Measurements from ENCODE around the gene NLGN4X. TPM values are rescaled to one million over a fixed set of nuclear protein-coding genes. Genes with fewer than 3 reads are reported as not detected.
A peak's percentile ranks its signal among the peaks of the same experiment; 100 is the strongest.

Gene NLGN4X
- total RNA-seq, 1 donor: 0.86 TPM

DNA sequence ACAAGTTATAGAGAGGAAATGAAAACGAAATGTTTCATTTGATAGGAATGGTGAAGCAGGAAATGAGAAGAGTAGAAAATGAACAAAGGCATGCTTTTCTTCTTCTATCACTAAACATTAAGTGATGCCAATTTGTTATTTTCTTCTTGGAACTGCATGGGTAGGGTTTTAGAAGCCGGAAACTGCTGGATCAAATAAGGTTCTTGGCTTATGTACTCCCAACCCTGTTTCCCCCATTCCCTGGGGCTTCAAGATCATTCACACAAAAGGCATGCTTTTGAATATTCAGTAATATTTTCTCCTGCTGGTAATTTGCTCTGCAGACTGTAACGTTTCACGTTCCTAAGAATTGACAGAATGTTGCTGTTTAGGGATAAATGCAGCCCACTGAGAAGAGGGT lies 224.1 kb downstream of the NLGN4X start:
- no peak overlapping the region for H3K4me3 ChIP-seq (ENCODE audit: low read depth, low read length)
- TF ChIP-seq, protein P1, sequence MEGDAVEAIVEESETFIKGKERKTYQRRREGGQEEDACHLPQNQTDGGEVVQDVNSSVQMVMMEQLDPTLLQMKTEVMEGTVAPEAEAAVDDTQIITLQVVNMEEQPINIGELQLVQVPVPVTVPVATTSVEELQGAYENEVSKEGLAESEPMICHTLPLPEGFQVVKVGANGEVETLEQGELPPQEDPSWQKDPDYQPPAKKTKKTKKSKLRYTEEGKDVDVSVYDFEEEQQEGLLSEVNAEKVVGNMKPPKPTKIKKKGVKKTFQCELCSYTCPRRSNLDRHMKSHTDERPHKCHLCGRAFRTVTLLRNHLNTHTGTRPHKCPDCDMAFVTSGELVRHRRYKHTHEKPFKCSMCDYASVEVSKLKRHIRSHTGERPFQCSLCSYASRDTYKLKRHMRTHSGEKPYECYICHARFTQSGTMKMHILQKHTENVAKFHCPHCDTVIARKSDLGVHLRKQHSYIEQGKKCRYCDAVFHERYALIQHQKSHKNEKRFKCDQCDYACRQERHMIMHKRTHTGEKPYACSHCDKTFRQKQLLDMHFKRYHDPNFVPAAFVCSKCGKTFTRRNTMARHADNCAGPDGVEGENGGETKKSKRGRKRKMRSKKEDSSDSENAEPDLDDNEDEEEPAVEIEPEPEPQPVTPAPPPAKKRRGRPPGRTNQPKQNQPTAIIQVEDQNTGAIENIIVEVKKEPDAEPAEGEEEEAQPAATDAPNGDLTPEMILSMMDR (IDR thresholded peaks at IDR 0.05; ENCODE audit: insufficient read depth, low read depth, low read length): no peak
- DNase-seq (ENCODE audit: low read depth): no peak

DNA sequence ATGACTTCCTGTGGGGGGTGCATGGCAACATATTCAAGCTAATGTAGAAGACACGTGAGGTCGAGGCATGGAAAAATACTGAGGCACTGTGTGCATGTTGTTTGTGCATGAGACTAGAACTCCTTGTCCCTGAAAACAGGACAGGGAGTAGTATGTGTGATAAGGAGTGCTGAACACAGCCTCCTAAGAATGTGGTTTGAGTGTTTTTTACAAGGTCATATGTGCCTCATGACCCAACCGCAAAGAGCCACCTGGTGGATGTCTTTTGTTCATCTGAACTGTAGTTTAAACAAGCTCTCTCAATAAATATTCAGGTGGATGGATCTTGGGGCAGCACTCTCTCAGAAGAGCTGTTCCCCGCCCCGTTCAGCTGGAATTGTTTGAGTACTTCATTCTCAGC lies 226.6 kb downstream of the NLGN4X start:
- H3K4me3 ChIP-seq (ENCODE audit: low read depth, low read length): no peak overlapping the region
- TF ChIP-seq, protein P1 (IDR thresholded peaks at IDR 0.05; ENCODE audit: insufficient read depth, low read depth, low read length): no peak
- peak; percentile 17 for DNase-seq (ENCODE audit: low read depth)

DNA sequence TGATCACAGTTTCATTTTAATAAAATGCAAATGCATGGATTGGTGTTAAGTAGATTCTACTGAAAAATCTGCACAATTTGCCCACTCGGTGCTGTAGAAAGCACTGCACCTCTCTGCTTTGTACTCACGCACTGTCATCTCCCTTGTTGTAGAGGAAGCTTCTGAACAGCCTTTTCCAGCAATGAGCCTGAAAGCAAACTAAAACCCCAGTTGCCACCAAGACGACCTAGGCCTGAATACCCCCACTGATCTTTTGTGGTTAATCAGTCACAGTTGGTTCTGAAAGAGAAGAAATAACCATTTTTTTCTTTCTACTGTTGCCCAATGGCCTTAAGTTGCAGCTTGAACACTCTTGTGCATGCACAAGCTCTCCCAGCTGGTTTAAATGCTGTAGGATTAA lies 229.8 kb downstream of the NLGN4X start:
- TF ChIP-seq, protein P1 (IDR thresholded peaks at IDR 0.05; ENCODE audit: insufficient read depth, low read depth, low read length): no peak
- H3K4me3 ChIP-seq (ENCODE audit: low read depth, low read length): no peak overlapping the region
- DNase-seq (ENCODE audit: low read depth): no peak

DNA sequence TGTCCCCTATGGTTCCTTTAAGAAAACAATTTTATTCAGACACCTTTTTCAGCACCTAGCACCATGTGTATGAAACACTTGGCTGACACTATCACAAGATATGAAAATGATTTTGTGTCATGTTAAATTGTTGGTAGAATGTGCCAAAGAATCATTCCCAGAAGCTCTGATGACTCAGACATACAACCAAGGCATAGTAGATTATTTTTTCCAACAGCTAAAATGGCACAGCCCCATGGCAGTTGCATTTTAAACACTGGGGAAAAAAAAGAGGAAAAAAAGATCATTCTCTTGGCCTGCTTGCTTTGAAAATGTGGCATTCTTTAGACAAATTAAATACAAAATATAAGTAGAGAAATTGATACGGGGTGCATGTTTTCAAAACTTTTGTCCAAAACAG lies 230.2 kb downstream of the NLGN4X start:
- no peak for DNase-seq (ENCODE audit: low read depth)
- no peak overlapping the region for H3K4me3 ChIP-seq (ENCODE audit: low read depth, low read length)
- TF ChIP-seq, protein P1 (IDR thresholded peaks at IDR 0.05; ENCODE audit: insufficient read depth, low read depth, low read length): no peak

DNA sequence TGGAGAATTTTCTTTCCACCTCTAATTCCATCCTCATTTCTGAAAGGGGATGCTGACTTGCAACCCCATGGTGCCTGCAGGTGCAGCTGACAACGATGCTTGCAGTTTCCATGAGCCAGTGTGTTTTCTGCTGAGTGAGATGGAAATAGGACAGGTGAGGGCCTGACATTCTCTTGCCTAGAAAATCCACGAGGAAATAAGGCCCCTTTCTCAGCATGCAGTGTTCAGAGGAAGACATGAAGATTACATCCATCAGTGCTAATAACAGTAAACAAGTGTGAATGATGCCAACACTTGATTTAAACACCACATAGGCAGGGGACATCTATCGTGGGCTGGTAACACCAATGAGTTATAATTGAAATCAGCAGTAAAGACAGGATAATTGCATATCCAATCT lies 237.3 kb downstream of the NLGN4X start:
- H3K4me3 ChIP-seq (ENCODE audit: low read depth, low read length): no peak overlapping the region
- TF ChIP-seq, protein P1 (IDR thresholded peaks at IDR 0.05; ENCODE audit: insufficient read depth, low read depth, low read length): no peak
- no peak for DNase-seq (ENCODE audit: low read depth)

DNA sequence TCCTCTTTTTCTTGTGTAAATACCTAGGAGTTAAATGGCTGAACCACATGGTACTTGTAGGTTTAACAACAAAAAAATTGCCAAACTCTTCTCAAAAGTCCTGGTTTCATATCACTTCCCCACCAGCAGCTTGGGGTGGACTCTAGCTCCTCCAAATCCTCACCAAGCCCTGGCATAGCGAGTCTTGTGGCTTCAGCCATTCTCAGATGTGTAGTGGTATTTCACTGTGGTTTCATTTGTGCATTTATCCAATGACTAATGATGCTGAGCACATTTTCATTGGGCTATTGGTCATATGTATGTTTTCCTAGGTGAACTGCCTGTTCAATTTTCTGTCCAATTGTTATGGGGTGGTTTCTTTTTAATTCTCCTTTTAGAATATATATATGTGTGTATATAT lies 249.3 kb downstream of the NLGN4X start:
- H3K4me3 ChIP-seq (ENCODE audit: low read depth, low read length): no peak overlapping the region
- TF ChIP-seq, protein P1 (IDR thresholded peaks at IDR 0.05; ENCODE audit: insufficient read depth, low read depth, low read length): no peak
- no peak for DNase-seq (ENCODE audit: low read depth)

DNA sequence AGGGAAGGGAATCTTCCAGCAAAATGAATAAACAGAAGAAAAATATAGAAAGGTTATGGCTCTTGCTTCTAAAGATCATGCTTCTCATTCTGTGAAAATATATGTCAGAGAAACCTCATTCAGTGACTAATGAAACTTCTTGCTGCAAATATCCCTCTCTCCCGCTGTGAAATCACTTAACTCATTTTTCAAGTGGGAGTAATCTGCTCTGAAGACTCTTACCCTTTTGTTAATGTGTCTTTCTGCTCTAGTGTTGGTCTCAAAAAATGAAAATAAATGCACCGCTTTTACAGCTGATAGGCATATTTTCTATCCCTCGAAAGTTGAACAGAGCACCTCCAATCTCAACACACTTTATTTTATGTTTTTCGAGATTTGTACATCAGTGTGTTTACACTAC lies 252.3 kb downstream of the NLGN4X start:
- TF ChIP-seq, protein P1 (IDR thresholded peaks at IDR 0.05; ENCODE audit: insufficient read depth, low read depth, low read length): no peak
- H3K4me3 ChIP-seq (ENCODE audit: low read depth, low read length): no peak overlapping the region
- no peak for DNase-seq (ENCODE audit: low read depth)

All from fibroblast of villous mesenchyme (primary cell).